Measurements from ENCODE around the gene NEDD8. TPM values are rescaled to one million over a fixed set of nuclear protein-coding genes. Genes with fewer than 3 reads are reported as not detected.

NEDD8 gene
- total and polyA plus RNA-seq, 4 donors: 32.3 to 136 (median 78.1) TPM

- Histone ChIP-seq H3K27ac (ENCODE audit: low read depth in 1 of 2, low read length in 2 of 2) (no peak overlapping the region), H3K36me3 (ENCODE audit: control insufficient read depth in 4 of 4, insufficient read depth in 3 of 4, low read depth in 1 of 4, low read length in 3 of 4) (peaks cover 23 to 56% (median 40%) of the 10 kb centered on the region in 4 donors), H3K9ac (ENCODE audit: low read depth in 1 of 2, low read length in 2 of 2) (no peak overlapping the region), H3K4me3 (ENCODE audit: low read depth in 1 of 3, low read length in 3 of 3) (no peak overlapping the region), H3K27me3 (ENCODE audit: control insufficient read depth in 4 of 4, insufficient read depth in 4 of 4, low read length in 3 of 4) (no peaks in the 10 kb centered on the region), H3K4me1 (ENCODE audit: control insufficient read depth in 4 of 4, insufficient read depth in 4 of 4, low read length in 3 of 4) (peaks cover 2 to 11% (median 6%) of the 10 kb centered on the region in 4 donors), H3K9me3 (ENCODE audit: control insufficient read depth in 4 of 4, low read length in 3 of 4) (no peaks in the 10 kb centered on the region)
- no peak for DNase-seq (ENCODE audit: low spot score)
- TF ChIP-seq NR2F2 (IDR thresholded peaks at IDR 0.05): no peak
- no peak for TF ChIP-seq TAF1 (conservative IDR thresholded peaks at IDR 0.05)
- TF ChIP-seq JUND (IDR thresholded peaks at IDR 0.05): no peak
- no peak for TF ChIP-seq FOXA2 (IDR thresholded peaks at IDR 0.05)
- no peak for TF ChIP-seq RAD21 (IDR thresholded peaks at IDR 0.05)
- TF ChIP-seq YY1 (IDR thresholded peaks at IDR 0.05): no peak
- no peak for TF ChIP-seq ATF3 (IDR thresholded peaks at IDR 0.05)
- no peak for TF ChIP-seq HNF4G (IDR thresholded peaks at IDR 0.05)
- no peak for TF ChIP-seq GABPA (IDR thresholded peaks at IDR 0.05 in 1 of 2, conservative IDR thresholded peaks at IDR 0.05 in 1 of 2)
- TF ChIP-seq HNF4A (conservative IDR thresholded peaks at IDR 0.05): no peak
- no peak for TF ChIP-seq EGR1 (IDR thresholded peaks at IDR 0.05; ENCODE audit: low read depth in 2 of 2)
- no peak for TF ChIP-seq REST (IDR thresholded peaks at IDR 0.05)
- TF ChIP-seq ZBTB33 (IDR thresholded peaks at IDR 0.05): no peak
- TF ChIP-seq CTCF (IDR thresholded peaks at IDR 0.05; ENCODE audit: low read depth, low read length, missing input control): no peak
- TF ChIP-seq FOXA1 (IDR thresholded peaks at IDR 0.05): no peak
- 88% methylated on average over 3 of the region's 3 CpGs for WGBS
Measured at GRCh38 chr14:24167469-24168114, 64.6 kb downstream of the NEDD8 start.

Small RNA genes lying within 50 kb of the gene (small RNA-seq; reads per million reads assigned to genes)
- not detected for gene AL136295.4
- not detected for gene CHMP4A
- gene IPO4: not detected
- not detected for gene MDP1

Other genes starting within 250 kb of the NEDD8 start
Only the 30 nearest of the 34 such genes appear.
- under 1 TPM; 0.05 to 0.17 TPM for gene CARMIL3, start 180.4 kb downstream of the NEDD8 start, total RNA-seq
- gene CARMIL3, start 180.4 kb downstream of the NEDD8 start, polyA plus RNA-seq: under 1 TPM; 0.17 TPM
- gene CPNE6, start 160.8 kb downstream of the NEDD8 start, total RNA-seq: not detected
- gene CPNE6, start 160.8 kb downstream of the NEDD8 start, polyA plus RNA-seq: under 1 TPM; 0.05 to 0.17 TPM
- 100 to 1,000 TPM in 1 of 2 donors, 10 to 100 TPM in 1; 39.8 to 205 TPM for gene PCK2, start 138.1 kb downstream of the NEDD8 start, total RNA-seq
- 100 to 1,000 TPM; 236 to 250 TPM for gene PCK2, start 138.1 kb downstream of the NEDD8 start, polyA plus RNA-seq
- gene DCAF11, start 117.6 kb downstream of the NEDD8 start, total RNA-seq: 100 to 1,000 TPM; 215 to 312 TPM
- 100 to 1,000 TPM in 1 of 2 donors, 10 to 100 TPM in 1; 30.1 to 119 TPM for gene DCAF11, start 117.6 kb downstream of the NEDD8 start, polyA plus RNA-seq
- gene NRL, start 117.4 kb downstream of the NEDD8 start, total RNA-seq: 1 to 10 TPM; 2.7 to 3.2 TPM
- 1 to 10 TPM; 1.5 to 2.9 TPM for gene NRL, start 117.4 kb downstream of the NEDD8 start, polyA plus RNA-seq
- gene FITM1, start 101.7 kb downstream of the NEDD8 start, total RNA-seq: 1 to 10 TPM; 1.7 to 6.4 TPM
- gene FITM1, start 101.7 kb downstream of the NEDD8 start, polyA plus RNA-seq: 10 to 100 TPM; 11.9 to 16.1 TPM
- gene PSME1, start 96.2 kb downstream of the NEDD8 start, total RNA-seq: 10 to 100 TPM; 63.3 to 71.9 TPM
- gene PSME1, start 96.2 kb downstream of the NEDD8 start, polyA plus RNA-seq: 100 to 1,000 TPM; 131 to 237 TPM
- 10 to 100 TPM in 1 of 2 donors, 1 to 10 TPM in 1; 8.6 to 10.5 TPM for gene EMC9, start 90.8 kb downstream of the NEDD8 start, total RNA-seq
- gene EMC9, start 90.8 kb downstream of the NEDD8 start, polyA plus RNA-seq: 10 to 100 TPM; 16.2 to 17.8 TPM
- 10 to 100 TPM; 56.9 to 62.3 TPM for gene PSME2, start 85.8 kb downstream of the NEDD8 start, total RNA-seq
- gene PSME2, start 85.8 kb downstream of the NEDD8 start, polyA plus RNA-seq: 100 to 1,000 TPM; 123 to 247 TPM
- 10 to 100 TPM; 16.3 to 36.0 TPM for gene RNF31, start 84.9 kb downstream of the NEDD8 start, total RNA-seq
- gene RNF31, start 84.9 kb downstream of the NEDD8 start, polyA plus RNA-seq: 10 to 100 TPM; 20.3 to 21.6 TPM
- gene IRF9, start 71.1 kb downstream of the NEDD8 start, total RNA-seq: 10 to 100 TPM; 44.2 to 57.8 TPM
- gene IRF9, start 71.1 kb downstream of the NEDD8 start, polyA plus RNA-seq: 10 to 100 TPM; 37.9 to 60.9 TPM
- gene REC8, start 60.3 kb downstream of the NEDD8 start, total RNA-seq: 1 to 10 TPM; 3.8 to 4.7 TPM
- 1 to 10 TPM; 2.3 to 3.8 TPM for gene REC8, start 60.3 kb downstream of the NEDD8 start, polyA plus RNA-seq
- 10 to 100 TPM; 16.3 to 29.8 TPM for gene IPO4, start 43.6 kb downstream of the NEDD8 start, total RNA-seq
- 10 to 100 TPM; 13.6 to 32.9 TPM for gene IPO4, start 43.6 kb downstream of the NEDD8 start, polyA plus RNA-seq
- gene TM9SF1, start 36.9 kb downstream of the NEDD8 start, total RNA-seq: 10 to 100 TPM; 27.5 to 76.2 TPM
- 10 to 100 TPM; 30.0 to 46.9 TPM for gene TM9SF1, start 36.9 kb downstream of the NEDD8 start, polyA plus RNA-seq
- under 1 TPM in 1 of 2 donors, not detected in 1; 0.33 TPM for gene TSSK4, start 26.7 kb downstream of the NEDD8 start, total RNA-seq
- under 1 TPM in 1 of 2 donors, not detected in 1; 0.25 TPM for gene TSSK4, start 26.7 kb downstream of the NEDD8 start, polyA plus RNA-seq
- gene CHMP4A, start 18.9 kb downstream of the NEDD8 start, total RNA-seq: 10 to 100 TPM; 14.6 to 19.6 TPM
- 10 to 100 TPM; 36.3 to 38.7 TPM for gene CHMP4A, start 18.9 kb downstream of the NEDD8 start, polyA plus RNA-seq
- 1 to 10 TPM; 3.2 to 6.6 TPM for gene MDP1, start 16.3 kb downstream of the NEDD8 start, total RNA-seq
- gene MDP1, start 16.3 kb downstream of the NEDD8 start, polyA plus RNA-seq: 10 to 100 TPM in 1 of 2 donors, 1 to 10 TPM in 1; 7.4 to 13.4 TPM
- gene GMPR2, start 562 bp upstream of the NEDD8 start, total RNA-seq: 10 to 100 TPM; 28.6 to 29.8 TPM
- gene GMPR2, start 562 bp upstream of the NEDD8 start, polyA plus RNA-seq: 10 to 100 TPM; 34.9 to 42.7 TPM
- 10 to 100 TPM; 23.5 to 25.1 TPM for gene TINF2, start 10.3 kb upstream of the NEDD8 start, total RNA-seq
- 10 to 100 TPM; 14.4 to 24.3 TPM for gene TINF2, start 10.3 kb upstream of the NEDD8 start, polyA plus RNA-seq
- 1 to 10 TPM; 1.1 to 1.5 TPM for gene TGM1, start 30.8 kb upstream of the NEDD8 start, total RNA-seq
- under 1 TPM; 0.28 to 0.39 TPM for gene TGM1, start 30.8 kb upstream of the NEDD8 start, polyA plus RNA-seq
- gene RABGGTA, start 39.2 kb upstream of the NEDD8 start, total RNA-seq: 10 to 100 TPM in 1 of 2 donors, 1 to 10 TPM in 1; 7.5 to 19.7 TPM
- 10 to 100 TPM; 11.7 to 14.7 TPM for gene RABGGTA, start 39.2 kb upstream of the NEDD8 start, polyA plus RNA-seq
- 10 to 100 TPM; 30.3 to 84.9 TPM for gene DHRS1, start 67.4 kb upstream of the NEDD8 start, total RNA-seq
- gene DHRS1, start 67.4 kb upstream of the NEDD8 start, polyA plus RNA-seq: 10 to 100 TPM; 40.3 to 60.1 TPM
- gene NOP9, start 67.5 kb upstream of the NEDD8 start, total RNA-seq: 10 to 100 TPM; 12.3 to 18.2 TPM
- 1 to 10 TPM; 3.8 to 7.1 TPM for gene NOP9, start 67.5 kb upstream of the NEDD8 start, polyA plus RNA-seq
- gene CIDEB, start 75.6 kb upstream of the NEDD8 start, total RNA-seq: 100 to 1,000 TPM in 1 of 2 donors, 10 to 100 TPM in 1; 32.1 to 142 TPM
- gene CIDEB, start 75.6 kb upstream of the NEDD8 start, polyA plus RNA-seq: 100 to 1,000 TPM; 176 to 312 TPM
- gene LTB4R2, start 77.8 kb upstream of the NEDD8 start, total RNA-seq: 10 to 100 TPM in 1 of 2 donors, 1 to 10 TPM in 1; 2.5 to 11.3 TPM
- 1 to 10 TPM in 1 of 2 donors, under 1 TPM in 1; 0.28 to 1.2 TPM for gene LTB4R2, start 77.8 kb upstream of the NEDD8 start, polyA plus RNA-seq
- 1 to 10 TPM; 2.1 to 5.0 TPM for gene LTB4R, start 79.1 kb upstream of the NEDD8 start, total RNA-seq
- 1 to 10 TPM in 1 of 2 donors, under 1 TPM in 1; 0.86 to 2.9 TPM for gene LTB4R, start 79.1 kb upstream of the NEDD8 start, polyA plus RNA-seq
- gene ADCY4, start 102.7 kb upstream of the NEDD8 start, total RNA-seq: 1 to 10 TPM; 2.2 to 7.2 TPM
- gene ADCY4, start 102.7 kb upstream of the NEDD8 start, polyA plus RNA-seq: 1 to 10 TPM; 2.2 to 5.8 TPM
- 1 to 10 TPM; 2.7 to 2.9 TPM for gene RIPK3, start 107.6 kb upstream of the NEDD8 start, total RNA-seq
- gene RIPK3, start 107.6 kb upstream of the NEDD8 start, polyA plus RNA-seq: 1 to 10 TPM; 1.0 to 1.2 TPM
- gene NFATC4, start 135.8 kb upstream of the NEDD8 start, total RNA-seq: 1 to 10 TPM; 1.4 to 3.6 TPM
- 1 to 10 TPM; 1.0 to 2.2 TPM for gene NFATC4, start 135.8 kb upstream of the NEDD8 start, polyA plus RNA-seq
- 10 to 100 TPM in 1 of 2 donors, 1 to 10 TPM in 1; 2.5 to 11.0 TPM for gene NYNRIN, start 166.6 kb upstream of the NEDD8 start, total RNA-seq
- under 1 TPM; 0.89 to 0.99 TPM for gene NYNRIN, start 166.6 kb upstream of the NEDD8 start, polyA plus RNA-seq